Right lobe of liver (tissue), 4 donors: ENCODE data around the gene IGF2BP3.

Experiments
- CTCF ChIP-seq, 4 donors: fragments of 200-600 bp in 3 of 4; fragments of 450-650 bp in 1 of 4; IDR thresholded peaks; one replicate each; pipeline versions ENCODE4 v1.5.1 to v1.8.0; 2016 to 2022; ENCODE audit warnings: antibody characterized with exemption in 4 of 4, mild to moderate bottlenecking in 2 of 4
- POLR2A ChIP-seq: fragments of 450-650 bp; IDR thresholded peaks from one replicate; pipeline ENCODE4 v1.6.1; 2017; ENCODE audit warnings: antibody characterized with exemption, mild to moderate bottlenecking
- donor health status: DM: no; HTN: no; CAD: no.
- donor health status: DM: no; HTN: no; CAD: no.
- donor health status: DM: no; HTN: yes; CAD: no.

GRCh38 chr7:23454881-23455526, 15.3 kb downstream of the IGF2BP3 start:
- TF ChIP-seq CTCF (IDR thresholded peaks at IDR 0.05) (no peak), POLR2A (no peak)
